ENCODE data around the gene HCN1.
"Not testable (repeated sequence)": the region's sequence is repeated elsewhere in the genome, so short reads cannot be mapped to it uniquely, and the experiment has no call there.

HCN1 gene

GRCh38 chr5:45521067-45521466, 175.1 kb downstream of the HCN1 start:
- peak; percentile 74 for TF ChIP-seq CTCF (conservative IDR thresholded peaks at IDR 0.05; ENCODE audit: low read depth, low read length)
- DNase-seq (ENCODE audit: low read depth), result peak; percentile 36
- H3K4me3 ChIP-seq (ENCODE audit: low read length), result no peak overlapping the region

- TF ChIP-seq CTCF (conservative IDR thresholded peaks at IDR 0.05; ENCODE audit: low read depth, low read length), result no peak
- no peak overlapping the region for H3K4me3 ChIP-seq (ENCODE audit: low read length)
- DNase-seq (ENCODE audit: low read depth), result no peak
These were observed 183.7 kb downstream of the HCN1 start for GRCh38 chr5:45512521-45512920.

- no peak overlapping the region for H3K4me3 ChIP-seq (ENCODE audit: low read length)
- DNase-seq (ENCODE audit: low read depth), result no peak
- TF ChIP-seq CTCF (conservative IDR thresholded peaks at IDR 0.05; ENCODE audit: low read depth, low read length), result no peak
These were observed 186.8 kb downstream of the HCN1 start for GRCh38 chr5:45509371-45509770.

DNA sequence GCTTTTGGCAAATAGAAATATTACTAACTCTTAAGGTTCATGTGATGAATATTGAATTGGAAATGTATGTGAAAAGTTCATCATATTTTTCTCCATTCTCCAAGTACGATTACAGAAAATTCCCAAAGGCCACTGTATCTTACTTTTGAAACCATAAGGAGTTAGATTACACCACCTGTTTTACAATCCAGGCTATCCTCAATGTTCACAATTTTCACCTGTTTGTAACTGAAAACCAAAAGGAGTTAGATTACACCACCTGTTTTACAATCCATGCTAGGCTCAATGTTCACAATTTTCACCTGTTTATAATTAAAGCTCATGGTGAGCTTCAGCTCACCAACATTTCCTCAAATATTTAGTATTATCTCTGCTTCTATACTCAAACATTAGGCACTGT, 188.0 kb downstream of the HCN1 start:
- TF ChIP-seq CTCF (conservative IDR thresholded peaks at IDR 0.05; ENCODE audit: low read depth, low read length), result no peak
- no peak for DNase-seq (ENCODE audit: low read depth)
- H3K4me3 ChIP-seq (ENCODE audit: low read length), result no peak overlapping the region

DNA sequence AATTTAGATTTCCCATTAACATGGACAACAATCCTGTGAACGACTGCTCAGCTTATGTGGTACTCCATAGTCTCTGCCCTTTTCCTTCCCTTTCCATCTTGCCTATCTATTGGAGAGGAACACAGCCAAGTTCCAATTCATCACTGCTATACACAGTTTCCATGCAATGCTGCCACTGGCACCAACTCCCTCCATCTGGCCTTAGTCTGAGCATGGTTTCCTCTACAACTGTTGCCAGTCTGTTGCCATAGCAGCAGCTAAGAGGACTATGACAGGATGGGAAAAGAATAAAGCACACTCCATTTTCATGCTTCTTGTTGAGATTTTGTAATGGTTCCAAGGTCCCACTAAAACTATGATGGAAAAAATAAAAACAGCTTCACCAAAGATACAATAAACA, 189.0 kb downstream of the HCN1 start:
- no peak overlapping the region for H3K4me3 ChIP-seq (ENCODE audit: low read length)
- DNase-seq (ENCODE audit: low read depth), result peak; percentile 66
- TF ChIP-seq CTCF (conservative IDR thresholded peaks at IDR 0.05; ENCODE audit: low read depth, low read length), result no peak

GRCh38 chr5:45499006-45499405, 197.2 kb downstream of the HCN1 start:
- not testable (repeated sequence) for H3K4me3 ChIP-seq (ENCODE audit: low read length); DNase-seq (ENCODE audit: low read depth)

DNA sequence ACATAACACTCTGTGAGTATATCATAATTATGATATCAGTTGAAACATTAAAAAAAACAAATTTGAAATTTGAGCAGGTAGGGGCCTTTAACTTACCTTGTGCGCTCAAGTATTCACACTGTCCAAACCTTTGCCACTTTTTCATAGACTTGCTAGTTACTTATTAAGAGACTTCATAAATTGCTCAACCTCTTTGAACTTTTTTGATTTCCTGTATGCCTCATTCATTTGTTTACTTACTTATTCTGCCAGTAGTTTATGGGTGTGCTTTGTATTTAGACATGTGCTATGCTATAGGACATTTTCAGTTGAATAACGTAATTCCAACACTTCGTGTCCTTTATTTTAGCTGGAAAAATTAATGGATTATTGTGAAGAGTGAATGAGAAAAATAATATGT, 204.8 kb downstream of the HCN1 start:
- no peak for DNase-seq (ENCODE audit: low read depth)
- H3K4me3 ChIP-seq (ENCODE audit: low read length), result no peak overlapping the region
- no peak for TF ChIP-seq CTCF (conservative IDR thresholded peaks at IDR 0.05; ENCODE audit: low read depth, low read length)

DNA sequence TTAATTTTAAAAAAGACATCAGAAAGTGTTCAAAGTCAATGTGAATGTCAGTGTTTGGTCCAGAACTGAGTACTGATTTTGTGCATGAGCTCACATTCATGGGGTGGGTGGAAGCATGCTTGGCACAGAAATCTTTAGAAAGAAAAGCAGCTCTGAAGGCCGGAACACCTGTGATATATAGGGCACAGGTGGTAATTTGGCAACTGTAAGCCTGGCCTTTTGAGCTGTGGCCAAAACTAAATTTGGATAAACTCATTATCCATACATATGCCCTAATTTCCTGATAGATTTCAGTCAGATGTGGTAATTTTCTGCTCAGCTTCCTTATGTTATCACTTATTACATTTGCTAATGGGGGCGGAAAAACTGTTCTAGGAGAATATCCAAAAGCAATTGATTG, 211.4 kb downstream of the HCN1 start:
- no peak for TF ChIP-seq CTCF (conservative IDR thresholded peaks at IDR 0.05; ENCODE audit: low read depth, low read length)
- H3K4me3 ChIP-seq (ENCODE audit: low read length), result no peak overlapping the region
- DNase-seq (ENCODE audit: low read depth), result no peak
